WTC11 (cell line): ENCODE measurements around the gene PLXNB2. TPM values are rescaled to one million over a fixed set of nuclear protein-coding genes. Genes with fewer than 3 reads are reported as not detected.

ENCODE experiments used
- ELF4 ChIP-seq: sonication (generic); formaldehyde crosslinking; IDR thresholded peaks from 2 replicates; pipeline ENCODE4 v1.8.1; 2022; ENCODE audit warnings: low read depth, mild to moderate bottlenecking, moderate library complexity, missing genetic modification reagents
- ETV6 ChIP-seq: sonication (generic); formaldehyde crosslinking; IDR thresholded peaks from 2 replicates; pipeline ENCODE4 v1.8.1; 2022; ENCODE audit warnings: mild to moderate bottlenecking, missing genetic modification reagents
- FOXP1 ChIP-seq: sonication (generic); formaldehyde crosslinking; IDR thresholded peaks from 2 replicates; pipeline ENCODE4 v1.8.0; 2022; ENCODE audit warnings: missing genetic modification reagents, mild to moderate bottlenecking, moderate library complexity, borderline replicate concordance
- JUN ChIP-seq: sonication (generic); formaldehyde crosslinking; IDR thresholded peaks from 2 replicates; pipeline ENCODE4 v1.8.0; 2023; ENCODE audit warnings: mild to moderate bottlenecking, missing genetic modification reagents
- MXD4 ChIP-seq: fragments of 250-450 bp; sonication (Bioruptor Pico); IDR thresholded peaks from 2 replicates; pipeline ENCODE4 v1.8.0; 2021; ENCODE audit warnings: mild to moderate bottlenecking, moderate library complexity, borderline replicate concordance
- PRRX2 ChIP-seq: fragments of 250-450 bp; sonication (Bioruptor Pico); IDR thresholded peaks from 2 replicates; pipeline ENCODE4 v1.8.0; 2021; ENCODE audit warnings: mild to moderate bottlenecking
- RELA ChIP-seq: sonication (generic); formaldehyde crosslinking; IDR thresholded peaks from 2 replicates; pipeline ENCODE4 v1.8.1; 2022; ENCODE audit warnings: missing genetic modification reagents, mild to moderate bottlenecking, borderline replicate concordance
- SMAD3 ChIP-seq: sonication (generic); formaldehyde crosslinking; IDR thresholded peaks from 2 replicates; pipeline ENCODE4 v1.8.0; 2022; ENCODE audit warnings: missing genetic modification reagents, mild to moderate bottlenecking, borderline replicate concordance
- SMAD4 ChIP-seq: sonication (generic); formaldehyde crosslinking; IDR thresholded peaks from 2 replicates; pipeline ENCODE4 v1.8.0; 2022; ENCODE audit warnings: mild to moderate bottlenecking, missing genetic modification reagents
- SOX15 ChIP-seq: fragments of 250-450 bp; sonication (Bioruptor Pico); IDR thresholded peaks from 2 replicates; pipeline ENCODE4 v1.9.0; 2021; ENCODE audit warnings: mild to moderate bottlenecking
- TEAD1 ChIP-seq: sonication (generic); formaldehyde crosslinking; IDR thresholded peaks from 2 replicates; pipeline ENCODE4 v1.8.0; 2022; ENCODE audit warnings: mild to moderate bottlenecking, missing genetic modification reagents
- TEAD4 ChIP-seq: sonication (generic); formaldehyde crosslinking; IDR thresholded peaks from 2 replicates; pipeline ENCODE4 v1.8.0; 2022; ENCODE audit warnings: mild to moderate bottlenecking, missing genetic modification reagents
- ZNF317 ChIP-seq: sonication (generic); formaldehyde crosslinking; IDR thresholded peaks from 2 replicates; pipeline ENCODE4 v1.8.1; 2023; ENCODE audit warnings: low read depth, mild to moderate bottlenecking, moderate library complexity, missing genetic modification reagents, borderline replicate concordance
- ZNF671 ChIP-seq: fragments of 250-450 bp; sonication (Bioruptor Pico); IDR thresholded peaks from 2 replicates; pipeline ENCODE4 v1.8.0; 2021; ENCODE audit warnings: mild to moderate bottlenecking
- total RNA-seq: library from RNA; stranded (reverse); gene quantifications from 3 replicates; pipeline ENCODE4 v1.2.3, GENCODE V29; 2021
- TF ChIP-seq, protein P1 (sequence below): fragments of 250-450 bp; sonication (Bioruptor Pico); IDR thresholded peaks from 2 replicates; pipeline ENCODE4 v1.9.0; 2021; ENCODE audit warnings: mild to moderate bottlenecking, borderline replicate concordance
- TF ChIP-seq, protein P2 (sequence below): sonication (generic); formaldehyde crosslinking; IDR thresholded peaks from 2 replicates; pipeline ENCODE4 v1.8.1; 2023; ENCODE audit warnings: mild to moderate bottlenecking, missing genetic modification reagents
- TF ChIP-seq, protein P3 (sequence below): sonication (generic); formaldehyde crosslinking; IDR thresholded peaks from 2 replicates; pipeline ENCODE4 v1.8.1; 2023; ENCODE audit warnings: mild to moderate bottlenecking, missing genetic modification reagents
- TF ChIP-seq, protein P4 (sequence below): sonication (generic); formaldehyde crosslinking; IDR thresholded peaks from 2 replicates; pipeline ENCODE4 v1.8.1; 2022; ENCODE audit warnings: mild to moderate bottlenecking, moderate library complexity, missing genetic modification reagents
- TF ChIP-seq, protein P5 (sequence below): sonication (generic); formaldehyde crosslinking; IDR thresholded peaks from 2 replicates; pipeline ENCODE4 v1.8.1; 2022; ENCODE audit warnings: missing genetic modification reagents, borderline replicate concordance
- TF ChIP-seq, protein P6 (sequence below): sonication (generic); formaldehyde crosslinking; IDR thresholded peaks from 2 replicates; pipeline ENCODE4 v1.8.0; 2023; ENCODE audit warnings: mild to moderate bottlenecking, missing genetic modification reagents
- TF ChIP-seq, protein P7 (sequence below): sonication (generic); formaldehyde crosslinking; IDR thresholded peaks from 2 replicates; pipeline ENCODE4 v1.8.0; 2023; ENCODE audit warnings: missing genetic modification reagents
- TF ChIP-seq, protein P8 (sequence below): sonication (generic); formaldehyde crosslinking; IDR thresholded peaks from 2 replicates; pipeline ENCODE4 v1.8.0; 2022; ENCODE audit warnings: mild to moderate bottlenecking, missing genetic modification reagents

PLXNB2 gene
- total RNA-seq, 1 experiment from 2014 or later, result 113 TPM

DNA sequence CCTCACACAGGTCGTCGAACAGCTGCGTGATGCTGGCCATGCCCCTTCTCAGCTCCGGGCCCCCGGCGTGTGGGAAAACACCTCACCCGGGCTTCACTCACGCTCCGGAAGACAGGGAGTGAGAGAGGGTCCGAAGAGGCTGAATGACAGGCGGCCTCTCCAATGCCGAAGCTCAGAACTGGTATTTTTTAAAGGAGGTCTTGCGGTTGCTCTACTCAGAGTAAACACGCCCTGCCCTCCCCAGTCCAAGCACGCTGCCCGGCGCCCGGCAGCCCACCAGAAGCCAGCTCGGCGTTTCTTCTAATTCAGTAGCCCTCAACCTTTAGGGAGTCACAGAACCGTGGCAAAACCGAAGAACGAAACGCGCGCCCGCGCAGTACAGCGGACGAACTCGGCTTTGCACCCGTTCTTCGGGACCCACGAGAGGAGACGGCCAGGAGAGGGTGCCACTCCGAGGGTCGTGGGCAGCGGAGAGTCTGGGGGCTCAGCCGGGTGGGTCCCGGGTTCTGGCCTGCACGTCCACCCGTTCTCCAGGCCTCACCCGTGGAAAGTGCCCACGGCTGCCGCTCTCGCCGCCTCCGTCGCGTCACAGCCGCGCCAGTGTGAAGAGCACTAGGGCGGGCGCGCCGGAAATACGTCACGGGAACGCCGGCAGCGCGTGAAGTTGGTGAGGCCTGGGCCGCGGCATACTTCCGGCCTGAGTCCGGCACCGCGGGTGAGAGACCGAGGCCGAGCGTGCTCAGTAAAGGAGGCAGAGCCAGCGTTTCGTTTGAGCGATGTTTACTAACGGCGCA lies 62.8 kb downstream of the PLXNB2 start, which contains the start of gene TUBGCP6 (continued):
- TF ChIP-seq ZNF317 (CRISPR knock-in tag) (no peak), TEAD1 (CRISPR knock-in tag) (peak; percentile 52), RELA (CRISPR knock-in tag) (no peak), ELF4 (no peak), SMAD4 (CRISPR knock-in tag) (0 out of 2 replicates have a peak, but pooled peaks have one; percentile 15), TEAD4 (CRISPR knock-in tag) (0 out of 2 replicates have a peak, but pooled peaks have one; percentile 30), FOXP1 (CRISPR knock-in tag) (peak; percentile 43; the same call in 1 of the 2 replicates), SMAD3 (CRISPR knock-in tag) (peak; percentile 58; the same call in 1 of the 2 replicates), PRRX2 (no peak), JUN (CRISPR knock-in tag) (no peak; the same call in 1 of the 2 replicates), ZNF671 (CRISPR knock-in tag) (no peak), ETV6 (CRISPR knock-in tag) (peak; percentile 89), SOX15 (CRISPR knock-in tag) (no peak), MXD4 (CRISPR knock-in tag) (no peak)
- TF ChIP-seq, protein P1, sequence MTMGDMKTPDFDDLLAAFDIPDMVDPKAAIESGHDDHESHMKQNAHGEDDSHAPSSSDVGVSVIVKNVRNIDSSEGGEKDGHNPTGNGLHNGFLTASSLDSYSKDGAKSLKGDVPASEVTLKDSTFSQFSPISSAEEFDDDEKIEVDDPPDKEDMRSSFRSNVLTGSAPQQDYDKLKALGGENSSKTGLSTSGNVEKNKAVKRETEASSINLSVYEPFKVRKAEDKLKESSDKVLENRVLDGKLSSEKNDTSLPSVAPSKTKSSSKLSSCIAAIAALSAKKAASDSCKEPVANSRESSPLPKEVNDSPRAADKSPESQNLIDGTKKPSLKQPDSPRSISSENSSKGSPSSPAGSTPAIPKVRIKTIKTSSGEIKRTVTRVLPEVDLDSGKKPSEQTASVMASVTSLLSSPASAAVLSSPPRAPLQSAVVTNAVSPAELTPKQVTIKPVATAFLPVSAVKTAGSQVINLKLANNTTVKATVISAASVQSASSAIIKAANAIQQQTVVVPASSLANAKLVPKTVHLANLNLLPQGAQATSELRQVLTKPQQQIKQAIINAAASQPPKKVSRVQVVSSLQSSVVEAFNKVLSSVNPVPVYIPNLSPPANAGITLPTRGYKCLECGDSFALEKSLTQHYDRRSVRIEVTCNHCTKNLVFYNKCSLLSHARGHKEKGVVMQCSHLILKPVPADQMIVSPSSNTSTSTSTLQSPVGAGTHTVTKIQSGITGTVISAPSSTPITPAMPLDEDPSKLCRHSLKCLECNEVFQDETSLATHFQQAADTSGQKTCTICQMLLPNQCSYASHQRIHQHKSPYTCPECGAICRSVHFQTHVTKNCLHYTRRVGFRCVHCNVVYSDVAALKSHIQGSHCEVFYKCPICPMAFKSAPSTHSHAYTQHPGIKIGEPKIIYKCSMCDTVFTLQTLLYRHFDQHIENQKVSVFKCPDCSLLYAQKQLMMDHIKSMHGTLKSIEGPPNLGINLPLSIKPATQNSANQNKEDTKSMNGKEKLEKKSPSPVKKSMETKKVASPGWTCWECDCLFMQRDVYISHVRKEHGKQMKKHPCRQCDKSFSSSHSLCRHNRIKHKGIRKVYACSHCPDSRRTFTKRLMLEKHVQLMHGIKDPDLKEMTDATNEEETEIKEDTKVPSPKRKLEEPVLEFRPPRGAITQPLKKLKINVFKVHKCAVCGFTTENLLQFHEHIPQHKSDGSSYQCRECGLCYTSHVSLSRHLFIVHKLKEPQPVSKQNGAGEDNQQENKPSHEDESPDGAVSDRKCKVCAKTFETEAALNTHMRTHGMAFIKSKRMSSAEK (CRISPR knock-in tag), result no peak
- TF ChIP-seq, protein P2, sequence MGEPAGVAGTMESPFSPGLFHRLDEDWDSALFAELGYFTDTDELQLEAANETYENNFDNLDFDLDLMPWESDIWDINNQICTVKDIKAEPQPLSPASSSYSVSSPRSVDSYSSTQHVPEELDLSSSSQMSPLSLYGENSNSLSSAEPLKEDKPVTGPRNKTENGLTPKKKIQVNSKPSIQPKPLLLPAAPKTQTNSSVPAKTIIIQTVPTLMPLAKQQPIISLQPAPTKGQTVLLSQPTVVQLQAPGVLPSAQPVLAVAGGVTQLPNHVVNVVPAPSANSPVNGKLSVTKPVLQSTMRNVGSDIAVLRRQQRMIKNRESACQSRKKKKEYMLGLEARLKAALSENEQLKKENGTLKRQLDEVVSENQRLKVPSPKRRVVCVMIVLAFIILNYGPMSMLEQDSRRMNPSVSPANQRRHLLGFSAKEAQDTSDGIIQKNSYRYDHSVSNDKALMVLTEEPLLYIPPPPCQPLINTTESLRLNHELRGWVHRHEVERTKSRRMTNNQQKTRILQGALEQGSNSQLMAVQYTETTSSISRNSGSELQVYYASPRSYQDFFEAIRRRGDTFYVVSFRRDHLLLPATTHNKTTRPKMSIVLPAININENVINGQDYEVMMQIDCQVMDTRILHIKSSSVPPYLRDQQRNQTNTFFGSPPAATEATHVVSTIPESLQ (CRISPR knock-in tag), result no peak
- TF ChIP-seq, protein P3, sequence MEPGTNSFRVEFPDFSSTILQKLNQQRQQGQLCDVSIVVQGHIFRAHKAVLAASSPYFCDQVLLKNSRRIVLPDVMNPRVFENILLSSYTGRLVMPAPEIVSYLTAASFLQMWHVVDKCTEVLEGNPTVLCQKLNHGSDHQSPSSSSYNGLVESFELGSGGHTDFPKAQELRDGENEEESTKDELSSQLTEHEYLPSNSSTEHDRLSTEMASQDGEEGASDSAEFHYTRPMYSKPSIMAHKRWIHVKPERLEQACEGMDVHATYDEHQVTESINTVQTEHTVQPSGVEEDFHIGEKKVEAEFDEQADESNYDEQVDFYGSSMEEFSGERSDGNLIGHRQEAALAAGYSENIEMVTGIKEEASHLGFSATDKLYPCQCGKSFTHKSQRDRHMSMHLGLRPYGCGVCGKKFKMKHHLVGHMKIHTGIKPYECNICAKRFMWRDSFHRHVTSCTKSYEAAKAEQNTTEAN (CRISPR knock-in tag), result no peak
- TF ChIP-seq, protein P4, sequence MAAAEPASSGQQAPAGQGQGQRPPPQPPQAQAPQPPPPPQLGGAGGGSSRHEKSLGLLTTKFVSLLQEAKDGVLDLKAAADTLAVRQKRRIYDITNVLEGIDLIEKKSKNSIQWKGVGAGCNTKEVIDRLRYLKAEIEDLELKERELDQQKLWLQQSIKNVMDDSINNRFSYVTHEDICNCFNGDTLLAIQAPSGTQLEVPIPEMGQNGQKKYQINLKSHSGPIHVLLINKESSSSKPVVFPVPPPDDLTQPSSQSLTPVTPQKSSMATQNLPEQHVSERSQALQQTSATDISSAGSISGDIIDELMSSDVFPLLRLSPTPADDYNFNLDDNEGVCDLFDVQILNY (CRISPR knock-in tag), result no peak
- TF ChIP-seq, protein P5, sequence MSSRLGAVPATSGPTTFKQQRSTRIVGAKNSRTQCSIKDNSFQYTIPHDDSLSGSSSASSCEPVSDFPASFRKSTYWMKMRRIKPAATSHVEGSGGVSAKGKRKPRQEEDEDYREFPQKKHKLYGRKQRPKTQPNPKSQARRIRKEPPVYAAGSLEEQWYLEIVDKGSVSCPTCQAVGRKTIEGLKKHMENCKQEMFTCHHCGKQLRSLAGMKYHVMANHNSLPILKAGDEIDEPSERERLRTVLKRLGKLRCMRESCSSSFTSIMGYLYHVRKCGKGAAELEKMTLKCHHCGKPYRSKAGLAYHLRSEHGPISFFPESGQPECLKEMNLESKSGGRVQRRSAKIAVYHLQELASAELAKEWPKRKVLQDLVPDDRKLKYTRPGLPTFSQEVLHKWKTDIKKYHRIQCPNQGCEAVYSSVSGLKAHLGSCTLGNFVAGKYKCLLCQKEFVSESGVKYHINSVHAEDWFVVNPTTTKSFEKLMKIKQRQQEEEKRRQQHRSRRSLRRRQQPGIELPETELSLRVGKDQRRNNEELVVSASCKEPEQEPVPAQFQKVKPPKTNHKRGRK (CRISPR knock-in tag), result no peak
- TF ChIP-seq, protein P6, sequence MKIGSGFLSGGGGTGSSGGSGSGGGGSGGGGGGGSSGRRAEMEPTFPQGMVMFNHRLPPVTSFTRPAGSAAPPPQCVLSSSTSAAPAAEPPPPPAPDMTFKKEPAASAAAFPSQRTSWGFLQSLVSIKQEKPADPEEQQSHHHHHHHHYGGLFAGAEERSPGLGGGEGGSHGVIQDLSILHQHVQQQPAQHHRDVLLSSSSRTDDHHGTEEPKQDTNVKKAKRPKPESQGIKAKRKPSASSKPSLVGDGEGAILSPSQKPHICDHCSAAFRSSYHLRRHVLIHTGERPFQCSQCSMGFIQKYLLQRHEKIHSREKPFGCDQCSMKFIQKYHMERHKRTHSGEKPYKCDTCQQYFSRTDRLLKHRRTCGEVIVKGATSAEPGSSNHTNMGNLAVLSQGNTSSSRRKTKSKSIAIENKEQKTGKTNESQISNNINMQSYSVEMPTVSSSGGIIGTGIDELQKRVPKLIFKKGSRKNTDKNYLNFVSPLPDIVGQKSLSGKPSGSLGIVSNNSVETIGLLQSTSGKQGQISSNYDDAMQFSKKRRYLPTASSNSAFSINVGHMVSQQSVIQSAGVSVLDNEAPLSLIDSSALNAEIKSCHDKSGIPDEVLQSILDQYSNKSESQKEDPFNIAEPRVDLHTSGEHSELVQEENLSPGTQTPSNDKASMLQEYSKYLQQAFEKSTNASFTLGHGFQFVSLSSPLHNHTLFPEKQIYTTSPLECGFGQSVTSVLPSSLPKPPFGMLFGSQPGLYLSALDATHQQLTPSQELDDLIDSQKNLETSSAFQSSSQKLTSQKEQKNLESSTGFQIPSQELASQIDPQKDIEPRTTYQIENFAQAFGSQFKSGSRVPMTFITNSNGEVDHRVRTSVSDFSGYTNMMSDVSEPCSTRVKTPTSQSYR, result no peak
- TF ChIP-seq, protein P7, sequence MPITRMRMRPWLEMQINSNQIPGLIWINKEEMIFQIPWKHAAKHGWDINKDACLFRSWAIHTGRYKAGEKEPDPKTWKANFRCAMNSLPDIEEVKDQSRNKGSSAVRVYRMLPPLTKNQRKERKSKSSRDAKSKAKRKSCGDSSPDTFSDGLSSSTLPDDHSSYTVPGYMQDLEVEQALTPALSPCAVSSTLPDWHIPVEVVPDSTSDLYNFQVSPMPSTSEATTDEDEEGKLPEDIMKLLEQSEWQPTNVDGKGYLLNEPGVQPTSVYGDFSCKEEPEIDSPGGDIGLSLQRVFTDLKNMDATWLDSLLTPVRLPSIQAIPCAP (CRISPR knock-in tag), result no peak; the same call in 1 of the 2 replicates
- TF ChIP-seq, protein P8, sequence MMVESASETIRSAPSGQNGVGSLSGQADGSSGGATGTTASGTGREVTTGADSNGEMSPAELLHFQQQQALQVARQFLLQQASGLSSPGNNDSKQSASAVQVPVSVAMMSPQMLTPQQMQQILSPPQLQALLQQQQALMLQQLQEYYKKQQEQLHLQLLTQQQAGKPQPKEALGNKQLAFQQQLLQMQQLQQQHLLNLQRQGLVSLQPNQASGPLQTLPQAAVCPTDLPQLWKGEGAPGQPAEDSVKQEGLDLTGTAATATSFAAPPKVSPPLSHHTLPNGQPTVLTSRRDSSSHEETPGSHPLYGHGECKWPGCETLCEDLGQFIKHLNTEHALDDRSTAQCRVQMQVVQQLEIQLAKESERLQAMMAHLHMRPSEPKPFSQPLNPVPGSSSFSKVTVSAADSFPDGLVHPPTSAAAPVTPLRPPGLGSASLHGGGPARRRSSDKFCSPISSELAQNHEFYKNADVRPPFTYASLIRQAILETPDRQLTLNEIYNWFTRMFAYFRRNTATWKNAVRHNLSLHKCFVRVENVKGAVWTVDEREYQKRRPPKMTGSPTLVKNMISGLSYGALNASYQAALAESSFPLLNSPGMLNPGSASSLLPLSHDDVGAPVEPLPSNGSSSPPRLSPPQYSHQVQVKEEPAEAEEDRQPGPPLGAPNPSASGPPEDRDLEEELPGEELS (CRISPR knock-in tag), result peak; percentile 91
